ENCODE results near the gene CHTF18. TPM values are rescaled to one million over a fixed set of nuclear protein-coding genes. Genes with fewer than 3 reads are reported as not detected.
"Not testable (repeated sequence)": the region's sequence is repeated elsewhere in the genome, so short reads cannot be mapped to it uniquely, and the experiment has no call there.

The CHTF18 gene
- total RNA-seq, 1 donor from 2014 or later = 7.7 TPM

- no peak for DNase-seq (ENCODE audit: low spot score)
These were observed 13.1 kb upstream of the CHTF18 start for GRCh38 chr16:775236-775796.

GRCh38 chr16:776298-776697 lies 12.1 kb upstream of the CHTF18 start:
- not testable (repeated sequence) for DNase-seq (ENCODE audit: low spot score)

- DNase-seq (ENCODE audit: low spot score) = no peak
These were observed 11.6 kb upstream of the CHTF18 start for GRCh38 chr16:776824-777223.

GRCh38 chr16:777826-778225 lies 10.6 kb upstream of the CHTF18 start:
- no peak for DNase-seq (ENCODE audit: low spot score)

GRCh38 chr16:778447-778846 lies 10.0 kb upstream of the CHTF18 start:
- DNase-seq (ENCODE audit: low spot score) = no peak

GRCh38 chr16:778909-779527 lies 9.4 kb upstream of the CHTF18 start:
- DNase-seq (ENCODE audit: low spot score) = no peak

- no peak for DNase-seq (ENCODE audit: low spot score)
These were observed 8.9 kb upstream of the CHTF18 start for GRCh38 chr16:779561-779960.

GRCh38 chr16:780296-780695 lies 8.1 kb upstream of the CHTF18 start:
- DNase-seq (ENCODE audit: low spot score) = no peak

- DNase-seq (ENCODE audit: low spot score) = no peak
These were observed 6.9 kb upstream of the CHTF18 start for GRCh38 chr16:781346-782010.

- DNase-seq (ENCODE audit: low spot score) = no peak
These were observed 6.2 kb upstream of the CHTF18 start for GRCh38 chr16:782258-782657.

GRCh38 chr16:782766-783403 lies 5.5 kb upstream of the CHTF18 start:
- DNase-seq (ENCODE audit: low spot score) = no peak

GRCh38 chr16:783404-784161 lies 4.8 kb upstream of the CHTF18 start:
- DNase-seq (ENCODE audit: low spot score) = no peak

GRCh38 chr16:784431-784830 lies 4.0 kb upstream of the CHTF18 start:
- no peak for DNase-seq (ENCODE audit: low spot score)

- peak; percentile 22 for DNase-seq (ENCODE audit: low spot score)
These were observed 2.6 kb upstream of the CHTF18 start for GRCh38 chr16:785563-786535.

GRCh38 chr16:787321-787966 lies 976 bp upstream of the CHTF18 start:
- no peak for DNase-seq (ENCODE audit: low spot score)

- no peak for DNase-seq (ENCODE audit: low spot score)
These were observed 432 bp upstream of the CHTF18 start, which contains the start of gene RPUSD1 for GRCh38 chr16:787978-788398. RPUSD1 (minus strand) TSS chr16:788381; CDS start chr16:787737, 644 bp downstream.

GRCh38 chr16:789191-789850 lies 901 bp downstream of the CHTF18 start:
- DNase-seq (ENCODE audit: low spot score) = no peak

GRCh38 chr16:790086-790485 lies 1.7 kb downstream of the CHTF18 start:
- no peak for DNase-seq (ENCODE audit: low spot score)

- DNase-seq (ENCODE audit: low spot score) = no peak
These were observed 2.7 kb downstream of the CHTF18 start for GRCh38 chr16:791131-791530.

All from umbilical cord (tissue), 2 donors.